Measurements from ENCODE around the gene ARHGEF38. TPM values are rescaled to one million over a fixed set of nuclear protein-coding genes. Genes with fewer than 3 reads are reported as not detected.

Gene ARHGEF38
- total and polyA plus RNA-seq, 11 donors = not detected

- 67 to 79% (median 73%) methylated on average over 16 of the region's 16 CpGs for WGBS, 4 donors
- no peak for TF ChIP-seq CTCF (IDR thresholded peaks at IDR 0.05)
- Histone ChIP-seq H3K4me3 (peak overlapping the region in 1 of 12 donors; percentile 86), H3K27ac (no peak overlapping the region), H3K36me3 (no peaks in the 10 kb centered on the region), H3K27me3 (no peaks in the 10 kb centered on the region), H3K9me3 (no peaks in the 10 kb centered on the region), H3K4me1 (peaks cover 0 to 38% (median 18%) of the 10 kb centered on the region in 12 donors)
- ATAC-seq = no peak
- intact Hi-C loops (cut with DNase I) = loop anchor here in 3 of 10 donors (10.0 kb wide), 2 partner anchors 185 to 565 kb away; partner anchors contain the start of gene TET2 (in 2 of the 3)
- DNase-seq = no peak
These were observed 157.7 kb downstream of the ARHGEF38 start for GRCh38 chr4:105710012-105710600.

- intact Hi-C loops (cut with DNase I) = loop anchor here in 3 of 10 donors (10.0 kb wide), 2 partner anchors 186 to 566 kb away; partner anchors contain the start of gene TET2 (in 2 of the 3)
- DNase-seq (no peak), ATAC-seq (no peak)
- Histone ChIP-seq H3K4me3 (no peak overlapping the region), H3K4me1 (peaks cover 0 to 43% (median 18%) of the 10 kb centered on the region in 12 donors), H3K27ac (no peak overlapping the region), H3K9me3 (no peaks in the 10 kb centered on the region), H3K36me3 (no peaks in the 10 kb centered on the region), H3K27me3 (no peaks in the 10 kb centered on the region)
- TF ChIP-seq CTCF (IDR thresholded peaks at IDR 0.05) = no peak
- WGBS, 4 donors = 76 to 81% (median 78%) methylated on average over 6 of the region's 6 CpGs
These were observed 158.3 kb downstream of the ARHGEF38 start for GRCh38 chr4:105710678-105711077.

- Histone ChIP-seq H3K4me3 (no peak overlapping the region), H3K36me3 (peaks cover 0 to 4% (median 0%) of the 10 kb centered on the region in 9 donors), H3K27me3 (no peaks in the 10 kb centered on the region), H3K27ac (no peak overlapping the region), H3K4me1 (peaks cover 0 to 28% (median 7%) of the 10 kb centered on the region in 12 donors), H3K9me3 (no peaks in the 10 kb centered on the region)
- intact Hi-C loops (cut with DNase I) = loop anchor here in 3 of 10 donors (10.0 kb wide), 2 partner anchors 188 to 568 kb away; partner anchors contain the start of gene TET2 (in 2 of the 3)
- ATAC-seq = no peak
- 75 to 89% (median 85%) methylated on average over 2 of the region's 2 CpGs for WGBS, 4 donors
- DNase-seq = no peak
- TF ChIP-seq POLR2A (IDR thresholded peaks at IDR 0.05) (no peak), CTCF (IDR thresholded peaks at IDR 0.05) (no peak)
These were observed 160.3 kb downstream of the ARHGEF38 start for GRCh38 chr4:105712766-105713165.

GRCh38 chr4:105714071-105714521 lies 161.7 kb downstream of the ARHGEF38 start:
- Histone ChIP-seq H3K27ac (no peak overlapping the region), H3K9me3 (no peaks in the 10 kb centered on the region), H3K36me3 (peaks cover 0 to 8% (median 0%) of the 10 kb centered on the region in 9 donors), H3K4me3 (peak overlapping the region in 1 of 12 donors; percentile 40), H3K4me1 (peaks cover 0 to 27% (median 6%) of the 10 kb centered on the region in 12 donors), H3K27me3 (no peaks in the 10 kb centered on the region)
- no peak for DNase-seq
- WGBS, 4 donors = 76 to 85% (median 80%) methylated on average over 5 of the region's 5 CpGs
- intact Hi-C loops (cut with DNase I) = loop anchor here in 3 of 10 donors (10.0 kb wide), 2 partner anchors 189 to 569 kb away; partner anchors contain the start of gene TET2 (in 2 of the 3)
- no peak for TF ChIP-seq POLR2A (IDR thresholded peaks at IDR 0.05)
- TF ChIP-seq CTCF (IDR thresholded peaks at IDR 0.05) = no peak
- ATAC-seq = no peak

Data from heart left ventricle (tissue), 16 donors.